ENCODE data around the gene DNAH9. TPM values are rescaled to one million over a fixed set of nuclear protein-coding genes. Genes with fewer than 3 reads are reported as not detected.
A peak's percentile ranks its signal among the peaks of the same experiment; 100 is the strongest.

The DNAH9 gene
- total and polyA plus RNA-seq, 11 donors, result 0.07 to 2.3 (median 0.49) TPM; not detected in 7

GRCh38 chr17:11601661-11602060 lies 3.4 kb downstream of the DNAH9 start:
- TF ChIP-seq CTCF (IDR thresholded peaks at IDR 0.05) (no peak), POLR2A (IDR thresholded peaks at IDR 0.05) (no peak)
- Histone ChIP-seq H3K27ac (no peak overlapping the region), H3K36me3 (no peaks in the 10 kb centered on the region), H3K4me3 (no peak overlapping the region), H3K9me3 (no peaks in the 10 kb centered on the region), H3K27me3 (peaks cover 0 to 8% (median 4%) of the 10 kb centered on the region in 9 donors), H3K4me1 (peaks cover 0 to 16% (median 5%) of the 10 kb centered on the region in 12 donors)
- 67 to 77% (median 72%) methylated on average over 5 of the region's 5 CpGs for WGBS, 4 donors
- intact Hi-C loops (cut with DNase I), result no loop called here
- ATAC-seq (no peak), DNase-seq (no peak)

GRCh38 chr17:11608396-11608795 lies 10.1 kb downstream of the DNAH9 start:
- Histone ChIP-seq H3K36me3 (no peaks in the 10 kb centered on the region), H3K27ac (peak overlapping the region in 1 of 12 donors; percentile 18), H3K9me3 (no peaks in the 10 kb centered on the region), H3K4me3 (peak overlapping the region in 2 of 12 donors; percentile 10 to 21), H3K27me3 (peaks cover 0 to 13% (median 0%) of the 10 kb centered on the region in 9 donors), H3K4me1 (peaks cover 0 to 6% (median 0%) of the 10 kb centered on the region in 12 donors)
- no peak for TF ChIP-seq POLR2A (IDR thresholded peaks at IDR 0.05)
- TF ChIP-seq CTCF (IDR thresholded peaks at IDR 0.05), result no peak
- 29 to 38% (median 30%) methylated on average over 6 of the region's 6 CpGs for WGBS, 4 donors
- peak in 4 of 5 donors; percentile 23 to 47 (median 34) for DNase-seq
- intact Hi-C loops (cut with DNase I), result no loop called here
- ATAC-seq, result peak; percentile 59 to 84 (median 73)

GRCh38 chr17:11610999-11611566 lies 12.8 kb downstream of the DNAH9 start:
- no peak overlapping the region for H3K4me3 ChIP-seq
- intact Hi-C loops (cut with DNase I), result no loop called here
- peaks cover 0 to 6% (median 0%) of the 10 kb centered on the region in 12 donors for H3K4me1 ChIP-seq
- DNase-seq, result no peak
- H3K27ac ChIP-seq, result no peak overlapping the region
- no peak for ATAC-seq
- H3K27me3 ChIP-seq, result peaks cover 0 to 8% (median 0%) of the 10 kb centered on the region in 9 donors
- H3K9me3 ChIP-seq, result no peaks in the 10 kb centered on the region
- TF ChIP-seq POLR2A (IDR thresholded peaks at IDR 0.05) (no peak), CTCF (IDR thresholded peaks at IDR 0.05) (no peak)
- WGBS, 4 donors, result 24 to 31% (median 27%) methylated on average over 6 of the region's 6 CpGs
- no peaks in the 10 kb centered on the region for H3K36me3 ChIP-seq

- H3K36me3 ChIP-seq, result no peaks in the 10 kb centered on the region
- H3K27me3 ChIP-seq, result peaks cover 0 to 8% (median 0%) of the 10 kb centered on the region in 9 donors
- no peak overlapping the region for H3K27ac ChIP-seq
- H3K9me3 ChIP-seq, result no peaks in the 10 kb centered on the region
- H3K4me1 ChIP-seq, result peaks cover 0 to 4% (median 0%) of the 10 kb centered on the region in 12 donors
- TF ChIP-seq CTCF (IDR thresholded peaks at IDR 0.05) (no peak), POLR2A (IDR thresholded peaks at IDR 0.05) (no peak)
- intact Hi-C loops (cut with DNase I), result no loop called here
- WGBS, 4 donors, result 34 to 40% (median 38%) methylated on average over 2 of the region's 2 CpGs
- H3K4me3 ChIP-seq, result no peak overlapping the region
- ATAC-seq (no peak), DNase-seq (no peak)
These were observed 14.7 kb downstream of the DNAH9 start for GRCh38 chr17:11612956-11613355.
